K562 (cell line): ENCODE data around the gene HSF5.

Source experiments
- BRD4 ChIP-seq: fragments of 200-600 bp; sonication (generic); IDR thresholded peaks from 2 replicates; pipeline ENCODE4 v1.6.1; 2017; ENCODE audit warnings: inconsistent platforms
- NFATC3 ChIP-seq: fragments of 450-650 bp; IDR thresholded peaks from 2 replicates; pipeline ENCODE4 v1.6.1; 2017; ENCODE audit warnings: mild to moderate bottlenecking
- NFIC ChIP-seq: fragments of 450-650 bp; IDR thresholded peaks from 2 replicates; pipeline ENCODE4 v1.6.1; 2017; ENCODE audit warnings: mild to moderate bottlenecking, inconsistent platforms
- NFYB ChIP-seq: IDR thresholded peaks from 2 replicates; pipeline ENCODE4 v1.6.1; 2011; ENCODE audit warnings: mild to moderate bottlenecking, moderate library complexity; ENCODE audit not compliant: insufficient read length; ENCODE audit errors: extremely low read depth
- RAD21 ChIP-seq, 2 experiments: fragments of 250-450 bp in 1 of 2; fragments of 450-650 bp in 1 of 2; sonication (Bioruptor Pico) in 1 of 2; formaldehyde crosslinking in 1 of 2; IDR thresholded peaks in 1 of 2; conservative IDR thresholded peaks in 1 of 2; 2 replicates each; pipeline versions ENCODE4 v1.4.0 to v1.8.0; 2020 to 2022; ENCODE audit warnings: mild to moderate bottlenecking in 2 of 2, moderate library complexity in 1 of 2
- RBBP5 ChIP-seq: fragments of 200-600 bp; sonication (generic); IDR thresholded peaks from 2 replicates; pipeline ENCODE4 v1.6.1; 2012; ENCODE audit warnings: borderline replicate concordance, mild to moderate bottlenecking, low read length, control low read depth, inconsistent platforms; ENCODE audit not compliant: insufficient read depth, poor library complexity, severe bottlenecking
- RBFOX2 ChIP-seq: fragments of 200-400 bp; formaldehyde crosslinking; IDR thresholded peaks from 2 replicates; pipeline ENCODE4 v1.6.1; 2017; ENCODE audit warnings: low read depth, mild to moderate bottlenecking, low read length, moderate library complexity
- ZBTB1 ChIP-seq: sonication (generic); formaldehyde crosslinking; IDR thresholded peaks from 2 replicates; pipeline ENCODE4 v1.8.1; 2023; ENCODE audit warnings: missing genetic modification reagents, low read depth, mild to moderate bottlenecking, borderline replicate concordance
- ZNF133 ChIP-seq: fragments of 250-450 bp; sonication (Bioruptor Pico); IDR thresholded peaks from 2 replicates; pipeline ENCODE4 v1.4.0; 2020; ENCODE audit warnings: mild to moderate bottlenecking
- TF ChIP-seq, protein P1 (sequence below): sonication (generic); formaldehyde crosslinking; IDR thresholded peaks from 2 replicates; pipeline ENCODE4 v1.9.0; 2022; ENCODE audit warnings: mild to moderate bottlenecking, missing genetic modification reagents
- TF ChIP-seq, protein P2 (sequence below): sonication (generic); formaldehyde crosslinking; IDR thresholded peaks from 2 replicates; pipeline ENCODE4 v1.8.0; 2022; ENCODE audit warnings: mild to moderate bottlenecking, low read depth, missing genetic modification reagents
- TF ChIP-seq, protein P3 (sequence below), 2 experiments: fragments of 450-650 bp in 1 of 2; sonication (generic) in 1 of 2; formaldehyde crosslinking in 1 of 2; IDR thresholded peaks in 1 of 2; conservative IDR thresholded peaks in 1 of 2; 2 replicates each; pipeline versions ENCODE4 v1.6.1 to v1.8.1; 2016 to 2023; ENCODE audit warnings: mild to moderate bottlenecking in 2 of 2, moderate library complexity in 2 of 2, inconsistent platforms in 1 of 2, missing genetic modification reagents in 1 of 2
- TF ChIP-seq, protein P4 (sequence below), 3 experiments: IDR thresholded peaks in 2 of 3; conservative IDR thresholded peaks in 1 of 3; 2 replicates each; pipeline ENCODE4 v1.5.1; 2011 to 2012; ENCODE audit warnings: low read length in 3 of 3, mild to moderate bottlenecking in 3 of 3, control low read depth in 2 of 3, improper control_type of control experiment in 1 of 3, inconsistent platforms in 1 of 3, low read depth in 1 of 3, mixed read lengths in 1 of 3, moderate library complexity in 1 of 3; ENCODE audit not compliant: insufficient read depth in 2 of 3

DNA sequence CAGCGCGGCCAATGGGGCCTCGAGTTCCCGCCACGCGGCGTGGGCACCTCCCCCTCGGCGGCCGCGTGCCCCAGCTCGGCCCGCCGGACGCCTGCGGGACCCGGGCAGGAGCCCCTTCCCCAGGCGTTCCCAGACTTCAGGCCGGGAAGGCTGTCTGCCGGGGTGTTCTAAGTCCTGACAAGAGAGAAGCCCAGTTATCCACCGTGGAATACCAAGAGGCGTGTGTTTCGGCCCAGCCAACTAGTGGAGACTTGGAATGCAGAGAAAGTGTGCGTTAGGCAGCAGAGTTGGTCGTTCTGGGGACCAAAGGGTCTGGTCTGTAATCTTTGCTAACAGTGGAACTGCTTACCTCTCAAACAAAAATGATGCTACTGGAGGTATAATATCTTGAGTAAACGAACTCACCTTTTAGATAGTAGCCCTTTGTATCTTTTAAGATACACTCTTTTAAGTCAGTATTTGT, 251 bp upstream of the HSF5 start:
- TF ChIP-seq RBBP5: no peak
- TF ChIP-seq, protein P1, sequence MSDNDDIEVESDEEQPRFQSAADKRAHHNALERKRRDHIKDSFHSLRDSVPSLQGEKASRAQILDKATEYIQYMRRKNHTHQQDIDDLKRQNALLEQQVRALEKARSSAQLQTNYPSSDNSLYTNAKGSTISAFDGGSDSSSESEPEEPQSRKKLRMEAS (CRISPR knock-in tag): no peak
- TF ChIP-seq, protein P2, sequence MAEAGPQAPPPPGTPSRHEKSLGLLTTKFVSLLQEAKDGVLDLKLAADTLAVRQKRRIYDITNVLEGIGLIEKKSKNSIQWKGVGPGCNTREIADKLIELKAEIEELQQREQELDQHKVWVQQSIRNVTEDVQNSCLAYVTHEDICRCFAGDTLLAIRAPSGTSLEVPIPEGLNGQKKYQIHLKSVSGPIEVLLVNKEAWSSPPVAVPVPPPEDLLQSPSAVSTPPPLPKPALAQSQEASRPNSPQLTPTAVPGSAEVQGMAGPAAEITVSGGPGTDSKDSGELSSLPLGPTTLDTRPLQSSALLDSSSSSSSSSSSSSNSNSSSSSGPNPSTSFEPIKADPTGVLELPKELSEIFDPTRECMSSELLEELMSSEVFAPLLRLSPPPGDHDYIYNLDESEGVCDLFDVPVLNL (CRISPR knock-in tag): no peak
- TF ChIP-seq RAD21 (CRISPR knock-in tag; conservative IDR thresholded peaks at IDR 0.05 in 1 of 2, IDR thresholded peaks at IDR 0.05 in 1 of 2): no peak
- no peak for TF ChIP-seq NFATC3
- TF ChIP-seq NFIC: no peak
- TF ChIP-seq, protein P3, sequence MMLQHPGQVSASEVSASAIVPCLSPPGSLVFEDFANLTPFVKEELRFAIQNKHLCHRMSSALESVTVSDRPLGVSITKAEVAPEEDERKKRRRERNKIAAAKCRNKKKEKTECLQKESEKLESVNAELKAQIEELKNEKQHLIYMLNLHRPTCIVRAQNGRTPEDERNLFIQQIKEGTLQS (IDR thresholded peaks at IDR 0.05): no peak
- TF ChIP-seq, protein P3 (CRISPR knock-in tag; conservative IDR thresholded peaks at IDR 0.05): no peak
- no peak for TF ChIP-seq BRD4
- TF ChIP-seq, protein P4, sequence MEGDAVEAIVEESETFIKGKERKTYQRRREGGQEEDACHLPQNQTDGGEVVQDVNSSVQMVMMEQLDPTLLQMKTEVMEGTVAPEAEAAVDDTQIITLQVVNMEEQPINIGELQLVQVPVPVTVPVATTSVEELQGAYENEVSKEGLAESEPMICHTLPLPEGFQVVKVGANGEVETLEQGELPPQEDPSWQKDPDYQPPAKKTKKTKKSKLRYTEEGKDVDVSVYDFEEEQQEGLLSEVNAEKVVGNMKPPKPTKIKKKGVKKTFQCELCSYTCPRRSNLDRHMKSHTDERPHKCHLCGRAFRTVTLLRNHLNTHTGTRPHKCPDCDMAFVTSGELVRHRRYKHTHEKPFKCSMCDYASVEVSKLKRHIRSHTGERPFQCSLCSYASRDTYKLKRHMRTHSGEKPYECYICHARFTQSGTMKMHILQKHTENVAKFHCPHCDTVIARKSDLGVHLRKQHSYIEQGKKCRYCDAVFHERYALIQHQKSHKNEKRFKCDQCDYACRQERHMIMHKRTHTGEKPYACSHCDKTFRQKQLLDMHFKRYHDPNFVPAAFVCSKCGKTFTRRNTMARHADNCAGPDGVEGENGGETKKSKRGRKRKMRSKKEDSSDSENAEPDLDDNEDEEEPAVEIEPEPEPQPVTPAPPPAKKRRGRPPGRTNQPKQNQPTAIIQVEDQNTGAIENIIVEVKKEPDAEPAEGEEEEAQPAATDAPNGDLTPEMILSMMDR (IDR thresholded peaks at IDR 0.05 in 2 of 3, conservative IDR thresholded peaks at IDR 0.05 in 1 of 3; ENCODE audit: insufficient read depth in 2 of 3, low read depth in 1 of 3, low read length in 3 of 3): no peak
- TF ChIP-seq ZBTB1: no peak
- TF ChIP-seq ZNF133 (CRISPR knock-in tag): no peak
- no peak for TF ChIP-seq RBFOX2
- no peak for TF ChIP-seq NFYB
